Adipocyte (in vitro differentiated cells): ENCODE measurements around the gene ANGEL2.
A peak's percentile ranks its signal among the peaks of the same experiment; 100 is the strongest.
"Not testable (repeated sequence)": the region's sequence is repeated elsewhere in the genome, so short reads cannot be mapped to it uniquely, and the experiment has no call there.

Experiments used
- DNase-seq: peaks from one replicate; pipeline ENCODE4 v3.0.0-alpha.2; 2015; ENCODE audit warnings: low read depth
- H3K27me3 ChIP-seq: replicated peaks from 2 replicates; pipeline ENCODE4 v1.7.0; 2013; ENCODE audit warnings: mild to moderate bottlenecking, low read length, moderate library complexity; ENCODE audit not compliant: control insufficient read depth, insufficient read depth
- H3K36me3 ChIP-seq: 2 replicates; pipeline ENCODE4 v1.7.0; 2013; ENCODE audit warnings: low read length, mild to moderate bottlenecking, moderate library complexity; ENCODE audit not compliant: control insufficient read depth, insufficient read depth, severe bottlenecking
- H3K4me1 ChIP-seq: 2 replicates; pipeline ENCODE4 v1.7.0; 2013; ENCODE audit warnings: mild to moderate bottlenecking, low read length, moderate library complexity; ENCODE audit not compliant: control insufficient read depth, insufficient read depth
- H3K4me3 ChIP-seq: 2 replicates; pipeline ENCODE4 v1.7.0; 2013; ENCODE audit warnings: mild to moderate bottlenecking, low read length, moderate library complexity
- H3K9ac ChIP-seq: 2 replicates; pipeline ENCODE4 v1.7.0; 2013; ENCODE audit warnings: mild to moderate bottlenecking, low read length, moderate library complexity
- H3K9me3 ChIP-seq: 2 replicates; pipeline ENCODE4 v1.7.0; 2013; ENCODE audit warnings: mild to moderate bottlenecking, low read length, moderate library complexity; ENCODE audit not compliant: control insufficient read depth

Gene ANGEL2

GRCh38 chr1:213014642-213015041, 1.0 kb downstream of the ANGEL2 start:
- DNase-seq = peak; percentile 58
- H3K9ac ChIP-seq = peak overlapping the region; percentile 98
- peak overlapping the region; percentile 99 for H3K4me3 ChIP-seq
- peaks cover 22% of the 10 kb centered on the region for H3K36me3 ChIP-seq
- H3K9me3 ChIP-seq = no peaks in the 10 kb centered on the region
- peaks cover 11% of the 10 kb centered on the region for H3K4me1 ChIP-seq
- no peaks in the 10 kb centered on the region for H3K27me3 ChIP-seq

GRCh38 chr1:213008564-213008963, 7.1 kb downstream of the ANGEL2 start:
- Histone ChIP-seq H3K9ac (no peak overlapping the region), H3K4me3 (no peak overlapping the region), H3K9me3 (no peaks in the 10 kb centered on the region), H3K4me1 (no peaks in the 10 kb centered on the region), H3K36me3 (peaks cover 68% of the 10 kb centered on the region), H3K27me3 (no peaks in the 10 kb centered on the region)
- DNase-seq = no peak

- DNase-seq = no peak
- Histone ChIP-seq H3K4me3 (no peak overlapping the region), H3K27me3 (no peaks in the 10 kb centered on the region), H3K36me3 (peaks cover 82% of the 10 kb centered on the region), H3K9me3 (no peaks in the 10 kb centered on the region), H3K4me1 (no peaks in the 10 kb centered on the region), H3K9ac (no peak overlapping the region)
These were observed 12.4 kb downstream of the ANGEL2 start for GRCh38 chr1:213003256-213003655.

GRCh38 chr1:212994926-212995325, 20.7 kb downstream of the ANGEL2 start:
- Histone ChIP-seq H3K27me3 (no peaks in the 10 kb centered on the region), H3K36me3 (peaks cover 45% of the 10 kb centered on the region), H3K4me3 (no peak overlapping the region), H3K4me1 (no peaks in the 10 kb centered on the region), H3K9me3 (no peaks in the 10 kb centered on the region), H3K9ac (no peak overlapping the region)
- DNase-seq = no peak

- DNase-seq, H3K9ac ChIP-seq, H3K27me3 ChIP-seq, H3K9me3 ChIP-seq, H3K4me1 ChIP-seq, H3K4me3 ChIP-seq: not testable (repeated sequence)
- H3K36me3 ChIP-seq = peaks cover 44% of the 10 kb centered on the region
These were observed 21.7 kb downstream of the ANGEL2 start for GRCh38 chr1:212993960-212994359.

- H3K4me1 ChIP-seq = peaks cover 10% of the 10 kb centered on the region
- H3K4me3 ChIP-seq = no peak overlapping the region
- H3K36me3 ChIP-seq = peaks cover 30% of the 10 kb centered on the region
- H3K27me3 ChIP-seq = no peaks in the 10 kb centered on the region
- DNase-seq = no peak
- H3K9ac ChIP-seq = no peak overlapping the region
- no peaks in the 10 kb centered on the region for H3K9me3 ChIP-seq
These were observed 25.4 kb downstream of the ANGEL2 start for GRCh38 chr1:212990276-212990675.

GRCh38 chr1:212987702-212988322, 27.9 kb downstream of the ANGEL2 start:
- DNase-seq = peak; percentile 10
- Histone ChIP-seq H3K4me1 (peaks cover 10% of the 10 kb centered on the region), H3K36me3 (peaks cover 18% of the 10 kb centered on the region), H3K4me3 (no peak overlapping the region), H3K27me3 (peaks cover 10% of the 10 kb centered on the region), H3K9me3 (no peaks in the 10 kb centered on the region), H3K9ac (no peak overlapping the region)

- H3K36me3 ChIP-seq = peaks cover 9% of the 10 kb centered on the region
- peaks cover 10% of the 10 kb centered on the region for H3K4me1 ChIP-seq
- no peak overlapping the region for H3K9ac ChIP-seq
- H3K4me3 ChIP-seq = no peak overlapping the region
- no peak for DNase-seq
- peaks cover 22% of the 10 kb centered on the region for H3K27me3 ChIP-seq
- no peaks in the 10 kb centered on the region for H3K9me3 ChIP-seq
These were observed 29.1 kb downstream of the ANGEL2 start for GRCh38 chr1:212986551-212986950.

GRCh38 chr1:212984522-212985291, 31.0 kb downstream of the ANGEL2 start:
- no peak overlapping the region for H3K9ac ChIP-seq

GRCh38 chr1:212983482-212983881, 32.2 kb downstream of the ANGEL2 start:
- Histone ChIP-seq H3K9me3 (no peaks in the 10 kb centered on the region), H3K27me3 (peaks cover 32% of the 10 kb centered on the region), H3K9ac (no peak overlapping the region), H3K4me1 (peaks cover 10% of the 10 kb centered on the region), H3K4me3 (no peak overlapping the region), H3K36me3 (no peaks in the 10 kb centered on the region)
- no peak for DNase-seq

More at GRCh38 chr1:212984522-212985291, 31.0 kb downstream of the ANGEL2 start:
- peaks cover 8% of the 10 kb centered on the region for H3K36me3 ChIP-seq
- peaks cover 10% of the 10 kb centered on the region for H3K4me1 ChIP-seq
- H3K4me3 ChIP-seq = no peak overlapping the region
- no peak for DNase-seq
- H3K9me3 ChIP-seq = no peaks in the 10 kb centered on the region
- peaks cover 24% of the 10 kb centered on the region for H3K27me3 ChIP-seq

- DNase-seq = no peak
- H3K27me3 ChIP-seq = peaks cover 40% of the 10 kb centered on the region
- no peaks in the 10 kb centered on the region for H3K36me3 ChIP-seq
- H3K9me3 ChIP-seq = no peaks in the 10 kb centered on the region
- H3K4me1 ChIP-seq = peaks cover under 1% of the 10 kb centered on the region
- H3K4me3 ChIP-seq = no peak overlapping the region
- no peak overlapping the region for H3K9ac ChIP-seq
These were observed 33.1 kb downstream of the ANGEL2 start for GRCh38 chr1:212982430-212983152.
